Dendritic cell treated with granulocyte-macrophage colony-stimulating factor and Interleukin-4, amounts not matched to agents 40 ng/mL and 50 ng/mL, for 4 days (primary cell): ENCODE data around the gene ZNF362.
"Not testable (repeated sequence)": the region's sequence is repeated elsewhere in the genome, so short reads cannot be mapped to it uniquely, and the experiment has no call there.

Source experiments
- H3K27ac Mint-ChIP-seq: one replicate; pipeline ENCODE4 v1.8.0; 2022; ENCODE audit warnings: mild to moderate bottlenecking, mixed read lengths
- H3K27me3 Mint-ChIP-seq: one replicate; pipeline ENCODE4 v1.8.0; 2022; ENCODE audit warnings: mild to moderate bottlenecking, mixed read lengths
- H3K36me3 Mint-ChIP-seq: one replicate; pipeline ENCODE4 v1.8.0; 2022; ENCODE audit warnings: low read depth, mixed read lengths
- H3K4me1 Mint-ChIP-seq: one replicate; pipeline ENCODE4 v1.8.0; 2022; ENCODE audit warnings: low read depth, mixed read lengths
- H3K4me3 Mint-ChIP-seq: one replicate; pipeline ENCODE4 v1.8.0; 2022; ENCODE audit warnings: mild to moderate bottlenecking, moderate library complexity, mixed read lengths
- H3K9me3 Mint-ChIP-seq: one replicate; pipeline ENCODE4 v1.8.0; 2022; ENCODE audit warnings: mixed read lengths
- intact Hi-C: fragments of 100-400 bp; cut with micrococcal nuclease; formaldehyde crosslinking; loops from one replicate; pipeline ENCODE4 v1.15.0; 2022

ZNF362 gene

GRCh38 chr1:33235521-33235920 lies 20.8 kb upstream of the ZNF362 start:
- Mint-ChIP-seq H3K36me3 (no peaks in the 10 kb centered on the region), H3K27ac (no peak overlapping the region), H3K9me3 (no peaks in the 10 kb centered on the region), H3K27me3 (peaks cover 3% of the 10 kb centered on the region), H3K4me1 (peaks cover 6% of the 10 kb centered on the region), H3K4me3 (no peak overlapping the region)
- intact Hi-C loops, result no loop called here

- Mint-ChIP-seq H3K9me3 (no peaks in the 10 kb centered on the region), H3K36me3 (no peaks in the 10 kb centered on the region), H3K27ac (no peak overlapping the region), H3K4me3 (no peak overlapping the region), H3K27me3 (peaks cover 3% of the 10 kb centered on the region), H3K4me1 (peaks cover 6% of the 10 kb centered on the region)
- intact Hi-C loops, result no loop called here
These were observed 19.8 kb upstream of the ZNF362 start for GRCh38 chr1:33236498-33236897.

- Mint-ChIP-seq H3K36me3 (no peaks in the 10 kb centered on the region), H3K27ac (no peak overlapping the region), H3K9me3 (no peaks in the 10 kb centered on the region), H3K4me3 (no peak overlapping the region), H3K4me1 (peaks cover 12% of the 10 kb centered on the region), H3K27me3 (peaks cover 8% of the 10 kb centered on the region)
- intact Hi-C loops, result no loop called here
These were observed 18.7 kb upstream of the ZNF362 start for GRCh38 chr1:33237579-33237978.

DNA sequence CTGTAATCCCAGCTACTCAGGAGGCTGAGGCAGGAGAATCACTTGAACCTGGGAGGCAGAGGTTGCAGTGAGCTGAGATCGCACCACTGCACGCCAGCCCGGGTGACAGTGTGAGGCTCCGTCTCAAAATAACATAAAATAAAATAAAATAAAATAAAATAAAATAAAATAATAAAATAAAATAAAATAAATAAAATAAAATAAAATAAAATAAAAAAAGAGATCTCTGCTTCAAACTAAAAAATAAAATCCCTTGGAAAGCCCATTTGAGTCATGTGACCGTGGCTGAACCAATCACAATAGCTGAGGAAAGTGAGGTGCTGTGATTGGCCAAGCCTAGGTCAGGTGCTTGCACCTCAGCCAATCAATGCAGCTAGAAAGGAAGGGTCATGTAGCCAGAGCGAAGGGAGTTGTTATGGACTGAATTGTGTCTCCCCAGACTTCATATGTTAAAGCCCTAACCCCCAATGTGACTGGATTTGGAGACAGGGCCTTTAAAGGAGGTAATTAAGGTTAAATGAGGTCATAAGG lies 18.0 kb upstream of the ZNF362 start:
- peaks cover 12% of the 10 kb centered on the region for H3K4me1 Mint-ChIP-seq
- H3K27me3 Mint-ChIP-seq, H3K4me3 Mint-ChIP-seq, H3K9me3 Mint-ChIP-seq, H3K27ac Mint-ChIP-seq, H3K36me3 Mint-ChIP-seq, intact Hi-C loops: not testable (repeated sequence)

DNA sequence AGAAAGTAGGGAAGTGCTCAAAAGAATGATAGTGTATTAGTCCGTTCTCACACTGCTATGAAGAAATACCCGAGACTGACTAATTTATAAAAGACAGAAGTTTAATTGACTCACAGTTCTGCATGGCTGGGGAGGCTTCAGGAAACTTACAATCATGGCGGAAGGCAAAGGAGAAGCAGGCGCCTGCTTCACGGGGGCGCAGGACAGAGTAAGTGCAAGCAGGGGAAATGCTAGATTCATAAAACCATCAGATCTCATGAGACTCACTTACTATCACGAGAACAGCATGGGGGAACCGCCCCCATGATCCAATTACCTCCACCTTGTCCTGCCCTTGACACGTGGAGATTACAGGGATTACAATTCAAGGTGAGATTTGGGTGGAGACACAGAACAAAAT lies 16.9 kb upstream of the ZNF362 start:
- H3K36me3 Mint-ChIP-seq, intact Hi-C loops, H3K9me3 Mint-ChIP-seq, H3K27me3 Mint-ChIP-seq, H3K4me3 Mint-ChIP-seq, H3K27ac Mint-ChIP-seq: not testable (repeated sequence)
- H3K4me1 Mint-ChIP-seq, result peaks cover 12% of the 10 kb centered on the region

DNA sequence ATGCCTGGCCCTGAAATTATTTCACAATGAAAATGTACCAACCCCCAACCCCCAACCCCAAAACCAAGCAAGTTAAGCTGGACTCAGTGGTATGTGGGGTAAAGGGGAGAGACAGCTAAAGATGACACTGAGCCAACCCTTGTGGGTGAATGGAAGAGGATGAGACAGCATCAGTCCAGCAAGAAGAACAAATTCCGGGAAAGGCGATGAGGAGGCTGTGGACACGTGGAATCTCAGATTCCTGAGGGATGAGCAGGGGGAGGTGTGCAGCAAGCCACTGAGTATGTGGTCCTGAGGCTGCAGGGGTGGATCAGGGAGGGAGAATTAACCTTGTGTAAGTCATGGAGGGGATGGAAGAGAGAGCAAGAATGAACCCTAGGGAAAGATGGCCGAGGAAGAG lies 14.4 kb upstream of the ZNF362 start:
- Mint-ChIP-seq H3K27me3 (peaks cover 8% of the 10 kb centered on the region), H3K4me1 (peaks cover 12% of the 10 kb centered on the region), H3K4me3 (no peak overlapping the region), H3K9me3 (no peaks in the 10 kb centered on the region), H3K27ac (no peak overlapping the region), H3K36me3 (no peaks in the 10 kb centered on the region)
- intact Hi-C loops, result no loop called here

GRCh38 chr1:33242652-33243051 lies 13.6 kb upstream of the ZNF362 start:
- Mint-ChIP-seq H3K36me3 (no peaks in the 10 kb centered on the region), H3K27me3 (peaks cover 8% of the 10 kb centered on the region), H3K4me1 (peaks cover 12% of the 10 kb centered on the region), H3K9me3 (no peaks in the 10 kb centered on the region), H3K27ac (no peak overlapping the region), H3K4me3 (no peak overlapping the region)
- intact Hi-C loops, result no loop called here

DNA sequence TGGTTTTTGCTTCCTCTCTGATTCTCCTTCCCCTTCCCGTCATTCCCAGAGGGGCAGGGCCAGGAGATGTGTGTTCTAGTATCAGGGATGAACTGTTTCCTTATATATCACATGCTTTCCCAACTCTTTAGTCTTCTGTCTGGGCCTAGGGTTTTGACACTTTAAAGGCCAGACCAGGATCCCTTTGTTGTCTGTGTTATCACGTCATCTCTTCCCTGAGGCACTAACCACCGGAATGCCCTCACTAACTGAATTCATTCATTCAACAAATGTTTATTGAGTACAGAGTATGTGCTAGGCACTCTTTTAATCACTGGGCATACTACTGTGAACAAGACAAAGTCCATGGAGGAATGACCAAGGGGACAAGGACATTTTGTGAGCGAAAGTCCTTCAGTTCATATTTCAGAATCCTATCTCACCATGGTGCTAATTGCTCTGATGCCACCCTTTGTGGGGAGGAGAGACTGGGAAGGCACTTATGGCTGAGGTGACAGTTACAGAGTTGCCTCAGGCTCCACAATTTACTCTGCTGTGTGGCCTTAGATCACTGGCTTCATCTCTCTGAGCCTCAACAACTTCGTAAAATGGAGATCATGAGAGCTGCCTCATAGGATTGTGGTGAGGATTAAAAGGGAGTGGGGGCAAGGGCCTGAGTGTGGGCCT lies 12.0 kb upstream of the ZNF362 start:
- H3K9me3 Mint-ChIP-seq, result no peaks in the 10 kb centered on the region
- H3K36me3 Mint-ChIP-seq, result no peaks in the 10 kb centered on the region
- H3K27me3 Mint-ChIP-seq, result peaks cover 19% of the 10 kb centered on the region
- H3K4me1 Mint-ChIP-seq, result peaks cover 10% of the 10 kb centered on the region
- no peak overlapping the region for H3K4me3 Mint-ChIP-seq
- H3K27ac Mint-ChIP-seq, result peak overlapping the region; percentile 16
- intact Hi-C loops, result no loop called here

- Mint-ChIP-seq H3K36me3 (no peaks in the 10 kb centered on the region), H3K27ac (peak overlapping the region; percentile 16), H3K4me1 (peaks cover 6% of the 10 kb centered on the region), H3K4me3 (no peak overlapping the region), H3K27me3 (peaks cover 18% of the 10 kb centered on the region), H3K9me3 (no peaks in the 10 kb centered on the region)
- intact Hi-C loops, result no loop called here
These were observed 11.5 kb upstream of the ZNF362 start for GRCh38 chr1:33244809-33245186.

GRCh38 chr1:33246171-33246570 lies 10.1 kb upstream of the ZNF362 start:
- Mint-ChIP-seq H3K36me3 (no peaks in the 10 kb centered on the region), H3K27me3 (peaks cover 23% of the 10 kb centered on the region), H3K4me1 (peaks cover 10% of the 10 kb centered on the region), H3K9me3 (peaks cover under 1% of the 10 kb centered on the region), H3K27ac (no peak overlapping the region), H3K4me3 (no peak overlapping the region)
- intact Hi-C loops, result no loop called here

DNA sequence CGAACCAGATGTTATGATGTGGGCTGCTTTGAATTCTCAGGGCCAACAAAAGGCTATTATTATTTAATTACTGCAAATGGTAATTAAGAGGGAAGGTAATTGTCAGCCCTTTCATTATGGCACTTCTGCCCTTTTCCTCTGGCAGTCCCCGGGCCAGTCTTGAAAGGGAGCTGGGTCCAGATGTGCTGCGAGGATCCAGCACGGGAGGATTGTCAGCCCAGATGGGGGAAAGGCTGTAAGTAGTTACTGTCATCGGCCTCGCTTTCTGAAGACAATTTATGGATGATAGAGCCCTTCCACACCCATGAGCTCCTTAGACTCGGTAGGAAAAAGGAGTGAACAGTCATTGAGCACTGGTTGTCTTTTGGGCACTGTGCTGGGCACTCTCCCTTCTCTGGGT lies 8.7 kb upstream of the ZNF362 start:
- H3K36me3 Mint-ChIP-seq, result no peaks in the 10 kb centered on the region
- peaks cover 25% of the 10 kb centered on the region for H3K27me3 Mint-ChIP-seq
- intact Hi-C loops, result no loop called here
- H3K27ac Mint-ChIP-seq, result no peak overlapping the region
- H3K4me3 Mint-ChIP-seq, result no peak overlapping the region
- peaks cover 10% of the 10 kb centered on the region for H3K9me3 Mint-ChIP-seq
- H3K4me1 Mint-ChIP-seq, result peaks cover 5% of the 10 kb centered on the region

DNA sequence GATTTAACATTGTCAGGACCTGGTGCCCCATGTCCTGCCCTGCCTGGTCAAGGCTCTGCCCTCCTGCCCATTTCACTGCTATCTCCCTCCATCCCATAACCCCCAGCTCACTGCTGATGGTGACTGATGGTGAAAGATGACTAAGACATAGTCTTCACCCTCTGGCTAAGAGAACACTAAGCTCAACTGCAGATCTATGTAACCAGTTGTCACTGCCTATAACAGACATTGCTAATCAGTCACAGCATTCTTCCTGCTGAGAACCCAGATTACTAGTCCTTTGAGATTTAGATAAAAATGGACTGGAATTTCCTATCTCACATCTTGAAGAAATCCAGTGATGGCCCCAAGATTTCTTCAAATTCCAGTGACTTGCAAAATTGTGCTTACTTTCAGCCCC lies 8.0 kb upstream of the ZNF362 start:
- Mint-ChIP-seq H3K27ac (no peak overlapping the region), H3K9me3 (peaks cover 10% of the 10 kb centered on the region)

DNA sequence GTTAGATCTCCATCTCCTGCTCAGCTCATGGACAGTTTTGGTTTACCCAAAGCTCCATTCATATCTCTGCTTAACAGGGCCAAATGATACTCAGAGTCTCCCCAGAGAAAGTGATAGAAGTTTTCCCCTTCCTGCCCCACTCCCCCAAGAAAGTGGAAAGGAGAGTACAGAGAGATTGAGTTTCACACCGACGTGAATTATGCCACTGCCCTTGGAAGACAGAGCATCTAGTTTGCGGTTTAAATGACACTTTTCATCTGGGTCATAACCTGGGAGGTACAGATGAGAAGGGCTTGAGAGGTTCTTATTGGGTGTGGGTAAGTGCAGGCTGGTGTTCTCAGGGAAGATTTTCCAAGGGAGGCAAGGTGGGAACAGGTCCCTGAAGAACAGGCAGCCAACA lies 6.9 kb upstream of the ZNF362 start:
- Mint-ChIP-seq H3K36me3 (no peaks in the 10 kb centered on the region), H3K27ac (no peak overlapping the region), H3K9me3 (peaks cover 10% of the 10 kb centered on the region), H3K4me1 (peaks cover 5% of the 10 kb centered on the region), H3K4me3 (no peak overlapping the region), H3K27me3 (peaks cover 29% of the 10 kb centered on the region)
- intact Hi-C loops, result no loop called here

More for the DNA sequence above, 8.0 kb upstream of the ZNF362 start:
- Mint-ChIP-seq H3K36me3 (no peaks in the 10 kb centered on the region), H3K27me3 (peaks cover 29% of the 10 kb centered on the region), H3K4me1 (peaks cover 5% of the 10 kb centered on the region), H3K4me3 (no peak overlapping the region)
- intact Hi-C loops, result no loop called here

GRCh38 chr1:33250217-33250616 lies 6.1 kb upstream of the ZNF362 start:
- intact Hi-C loops, result no loop called here
- peaks cover 33% of the 10 kb centered on the region for H3K27me3 Mint-ChIP-seq
- no peak overlapping the region for H3K4me3 Mint-ChIP-seq
- peaks cover 13% of the 10 kb centered on the region for H3K4me1 Mint-ChIP-seq
- H3K36me3 Mint-ChIP-seq, result no peaks in the 10 kb centered on the region
- peaks cover 10% of the 10 kb centered on the region for H3K9me3 Mint-ChIP-seq
- H3K27ac Mint-ChIP-seq, result no peak overlapping the region

GRCh38 chr1:33250724-33251123 lies 5.6 kb upstream of the ZNF362 start:
- peaks cover 10% of the 10 kb centered on the region for H3K9me3 Mint-ChIP-seq
- H3K27me3 Mint-ChIP-seq, result peaks cover 33% of the 10 kb centered on the region
- peaks cover 15% of the 10 kb centered on the region for H3K4me1 Mint-ChIP-seq
- no peak overlapping the region for H3K4me3 Mint-ChIP-seq
- H3K36me3 Mint-ChIP-seq, result no peaks in the 10 kb centered on the region
- H3K27ac Mint-ChIP-seq, result no peak overlapping the region
- intact Hi-C loops, result no loop called here
